ENCODE measurements around the gene C1orf216.
"Not testable (repeated sequence)": the region's sequence is repeated elsewhere in the genome, so short reads cannot be mapped to it uniquely, and the experiment has no call there.

Gene C1orf216

GRCh38 chr1:35691080-35691479, 27.6 kb downstream of the C1orf216 start:
- DNase-seq (ENCODE audit: low read depth, low spot score): peak; percentile 34
- Histone ChIP-seq H3K36me3 (ENCODE audit: insufficient read depth, low read length) (no peaks in the 10 kb centered on the region), H3K9me3 (ENCODE audit: low read depth, low read length) (no peaks in the 10 kb centered on the region), H3K4me3 (peak overlapping the region; percentile 66), H3K9ac (ENCODE audit: insufficient read length) (no peak overlapping the region), H3K27ac (peak overlapping the region; percentile 19; the same call in 1 of the 2 replicates)
- TF ChIP-seq POLR2AphosphoS5 (IDR thresholded peaks at IDR 0.05; ENCODE audit: borderline replicate concordance, low read depth, low read length): 0 out of 2 replicates have a peak, but pooled peaks have one; percentile 25
- peak; percentile 53 for TF ChIP-seq FOXP2 (optimal IDR thresholded peaks at IDR 0.05; ENCODE audit: control extremely low read depth, extremely low read length, insufficient read depth)
- TF ChIP-seq EZH2 (IDR thresholded peaks at IDR 0.05): no peak

GRCh38 chr1:35690103-35690502, 28.6 kb downstream of the C1orf216 start:
- DNase-seq (ENCODE audit: low read depth, low spot score); H3K36me3 ChIP-seq (ENCODE audit: insufficient read depth, low read length); H3K27ac ChIP-seq; H3K4me3 ChIP-seq; H3K9me3 ChIP-seq (ENCODE audit: low read depth, low read length); H3K9ac ChIP-seq (ENCODE audit: insufficient read length): not testable (repeated sequence)

GRCh38 chr1:35688161-35688560, 30.5 kb downstream of the C1orf216 start:
- Histone ChIP-seq H3K4me3 (no peak overlapping the region), H3K36me3 (ENCODE audit: insufficient read depth, low read length) (no peaks in the 10 kb centered on the region), H3K9ac (ENCODE audit: insufficient read length) (no peak overlapping the region), H3K27ac (no peak overlapping the region), H3K9me3 (ENCODE audit: low read depth, low read length) (no peaks in the 10 kb centered on the region)
- TF ChIP-seq POLR2AphosphoS5 (IDR thresholded peaks at IDR 0.05; ENCODE audit: borderline replicate concordance, low read depth, low read length) (no peak), EZH2 (IDR thresholded peaks at IDR 0.05) (no peak), FOXP2 (optimal IDR thresholded peaks at IDR 0.05; ENCODE audit: control extremely low read depth, extremely low read length, insufficient read depth) (no peak)
- no peak for DNase-seq (ENCODE audit: low read depth, low spot score)

- TF ChIP-seq POLR2AphosphoS5 (IDR thresholded peaks at IDR 0.05; ENCODE audit: borderline replicate concordance, low read depth, low read length) (no peak), FOXP2 (optimal IDR thresholded peaks at IDR 0.05; ENCODE audit: control extremely low read depth, extremely low read length, insufficient read depth) (no peak), EZH2 (IDR thresholded peaks at IDR 0.05) (no peak)
- Histone ChIP-seq H3K4me3 (no peak overlapping the region), H3K9me3 (ENCODE audit: low read depth, low read length) (no peaks in the 10 kb centered on the region), H3K27ac (no peak overlapping the region), H3K9ac (ENCODE audit: insufficient read length) (no peak overlapping the region), H3K36me3 (ENCODE audit: insufficient read depth, low read length) (no peaks in the 10 kb centered on the region)
- no peak for DNase-seq (ENCODE audit: low read depth, low spot score)
Measured at GRCh38 chr1:35683012-35683411, 35.7 kb downstream of the C1orf216 start.

GRCh38 chr1:35680271-35680670, 38.4 kb downstream of the C1orf216 start:
- no peak overlapping the region for H3K4me3 ChIP-seq
- no peaks in the 10 kb centered on the region for H3K9me3 ChIP-seq (ENCODE audit: low read depth, low read length)
- DNase-seq (ENCODE audit: low read depth, low spot score): no peak
- H3K27ac ChIP-seq: no peak overlapping the region
- H3K9ac ChIP-seq (ENCODE audit: insufficient read length): no peak overlapping the region
- no peak for TF ChIP-seq POLR2AphosphoS5 (IDR thresholded peaks at IDR 0.05; ENCODE audit: borderline replicate concordance, low read depth, low read length)
- TF ChIP-seq EZH2 (IDR thresholded peaks at IDR 0.05): no peak
- no peak for TF ChIP-seq FOXP2 (optimal IDR thresholded peaks at IDR 0.05; ENCODE audit: control extremely low read depth, extremely low read length, insufficient read depth)
- no peaks in the 10 kb centered on the region for H3K36me3 ChIP-seq (ENCODE audit: insufficient read depth, low read length)

- H3K4me3 ChIP-seq: no peak overlapping the region
- TF ChIP-seq FOXP2 (optimal IDR thresholded peaks at IDR 0.05; ENCODE audit: control extremely low read depth, extremely low read length, insufficient read depth): no peak
- no peak for TF ChIP-seq EZH2 (IDR thresholded peaks at IDR 0.05)
- TF ChIP-seq POLR2AphosphoS5 (IDR thresholded peaks at IDR 0.05; ENCODE audit: borderline replicate concordance, low read depth, low read length): no peak
- H3K9ac ChIP-seq (ENCODE audit: insufficient read length): no peak overlapping the region
- no peak for DNase-seq (ENCODE audit: low read depth, low spot score)
- no peaks in the 10 kb centered on the region for H3K9me3 ChIP-seq (ENCODE audit: low read depth, low read length)
- H3K27ac ChIP-seq: no peak overlapping the region
- H3K36me3 ChIP-seq (ENCODE audit: insufficient read depth, low read length): no peaks in the 10 kb centered on the region
Measured at GRCh38 chr1:35675773-35676172, 42.9 kb downstream of the C1orf216 start.

DNA sequence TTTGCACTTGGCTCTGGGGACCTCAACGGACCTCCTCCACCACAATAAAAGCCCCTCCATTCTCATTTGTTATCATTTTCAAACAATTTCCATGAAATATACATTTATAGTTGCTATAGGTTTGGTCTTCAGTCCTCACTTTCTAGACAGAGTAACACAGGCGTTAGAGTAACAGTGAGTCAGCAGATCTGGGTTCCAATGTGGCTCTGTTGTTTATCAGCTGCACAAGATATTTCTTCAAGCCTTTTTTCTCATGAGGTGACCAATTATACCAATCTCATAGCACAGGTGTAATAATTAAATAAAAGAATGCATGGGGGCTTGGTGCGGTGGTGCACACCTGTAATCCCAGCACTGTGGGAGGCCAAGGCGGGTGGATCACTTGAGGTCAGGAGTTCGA, 44.6 kb downstream of the C1orf216 start:
- TF ChIP-seq EZH2 (IDR thresholded peaks at IDR 0.05) (no peak), POLR2AphosphoS5 (IDR thresholded peaks at IDR 0.05; ENCODE audit: borderline replicate concordance, low read depth, low read length) (no peak), FOXP2 (optimal IDR thresholded peaks at IDR 0.05; ENCODE audit: control extremely low read depth, extremely low read length, insufficient read depth) (no peak)
- Histone ChIP-seq H3K36me3 (ENCODE audit: insufficient read depth, low read length) (no peaks in the 10 kb centered on the region), H3K4me3 (no peak overlapping the region), H3K9ac (ENCODE audit: insufficient read length) (no peak overlapping the region), H3K9me3 (ENCODE audit: low read depth, low read length) (no peaks in the 10 kb centered on the region), H3K27ac (no peak overlapping the region)
- DNase-seq (ENCODE audit: low read depth, low spot score): no peak

- H3K4me3 ChIP-seq: no peak overlapping the region
- no peak overlapping the region for H3K27ac ChIP-seq
- H3K36me3 ChIP-seq (ENCODE audit: insufficient read depth, low read length): no peaks in the 10 kb centered on the region
- no peak for TF ChIP-seq EZH2 (IDR thresholded peaks at IDR 0.05)
- no peak for TF ChIP-seq FOXP2 (optimal IDR thresholded peaks at IDR 0.05; ENCODE audit: control extremely low read depth, extremely low read length, insufficient read depth)
- TF ChIP-seq POLR2AphosphoS5 (IDR thresholded peaks at IDR 0.05; ENCODE audit: borderline replicate concordance, low read depth, low read length): no peak
- no peak overlapping the region for H3K9ac ChIP-seq (ENCODE audit: insufficient read length)
- DNase-seq (ENCODE audit: low read depth, low spot score): no peak
- no peaks in the 10 kb centered on the region for H3K9me3 ChIP-seq (ENCODE audit: low read depth, low read length)
Measured at GRCh38 chr1:35672116-35672515, 46.6 kb downstream of the C1orf216 start.

DNA sequence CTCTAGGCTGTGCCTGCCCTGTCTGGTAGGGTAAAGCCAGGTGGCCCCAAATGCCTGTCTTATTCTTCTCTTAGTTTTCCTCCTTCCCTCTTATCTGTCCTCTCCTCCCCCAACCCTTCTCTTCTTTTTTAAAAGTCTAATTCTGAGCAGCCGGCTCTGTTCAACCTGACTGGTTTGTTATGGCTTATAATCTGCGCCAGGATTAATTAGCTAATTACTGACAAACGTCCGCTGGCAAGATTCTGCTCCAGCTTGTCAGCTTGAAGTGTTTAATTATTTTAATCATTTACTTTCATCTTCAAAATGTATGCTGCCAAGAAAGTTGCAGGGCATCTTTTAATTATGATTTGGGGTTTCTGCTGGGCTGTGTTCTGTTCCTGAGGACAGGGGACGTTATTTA, 50.2 kb downstream of the C1orf216 start:
- no peak for DNase-seq (ENCODE audit: low read depth, low spot score)
- TF ChIP-seq POLR2AphosphoS5 (IDR thresholded peaks at IDR 0.05; ENCODE audit: borderline replicate concordance, low read depth, low read length): no peak
- TF ChIP-seq FOXP2 (optimal IDR thresholded peaks at IDR 0.05; ENCODE audit: control extremely low read depth, extremely low read length, insufficient read depth): no peak
- no peak for TF ChIP-seq EZH2 (IDR thresholded peaks at IDR 0.05)
- H3K9me3 ChIP-seq (ENCODE audit: low read depth, low read length): no peaks in the 10 kb centered on the region
- no peaks in the 10 kb centered on the region for H3K36me3 ChIP-seq (ENCODE audit: insufficient read depth, low read length)
- no peak overlapping the region for H3K27ac ChIP-seq
- no peak overlapping the region for H3K9ac ChIP-seq (ENCODE audit: insufficient read length)
- no peak overlapping the region for H3K4me3 ChIP-seq
